ENCODE results near the gene QPRT. TPM values are rescaled to one million over a fixed set of nuclear protein-coding genes. Genes with fewer than 3 reads are reported as not detected.

The QPRT gene
- total and polyA plus RNA-seq, 2 donors (not counting 3 experiments of a cell fraction or from before 2014, with no cell fraction given) = 0.40 to 0.44 TPM

DNA sequence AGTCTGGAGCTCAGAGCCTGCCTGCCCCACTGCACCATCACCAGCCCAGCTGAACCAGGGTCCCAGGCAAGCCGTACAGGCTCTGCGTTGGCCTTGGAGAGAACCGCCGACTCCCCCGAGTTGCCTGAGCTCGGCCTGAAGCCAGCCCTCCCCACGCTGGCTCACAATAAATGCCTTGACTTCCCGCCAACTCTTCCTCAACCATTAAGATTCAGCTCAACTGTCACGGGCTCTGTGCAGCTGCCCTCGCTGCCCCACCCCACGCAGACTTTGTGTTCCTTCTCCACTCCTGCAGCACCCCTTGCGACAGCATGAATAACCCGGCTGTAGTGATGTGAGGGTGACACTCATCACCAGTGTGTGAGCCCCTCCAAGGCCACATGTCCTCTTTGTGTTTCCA is 4.8 kb upstream of the QPRT start:
- Histone ChIP-seq H3K9me3 (replicated peaks; ENCODE audit: control insufficient read depth, insufficient read depth, low read length) (no peaks in the 10 kb centered on the region), H3K79me2 (ENCODE audit: control insufficient read depth, insufficient read depth, low read length) (no peaks in the 10 kb centered on the region), H2AFZ (ENCODE audit: low read depth, low read length) (no peak overlapping the region), H3K27me3 (ENCODE audit: control insufficient read depth in 2 of 2, insufficient read depth in 2 of 2, low read length in 2 of 2) (no peaks in the 10 kb centered on the region), H3K4me3 (replicated peaks in 1 of 3; ENCODE audit: insufficient read depth in 1 of 3, low read depth in 1 of 3, low read length in 3 of 3) (no peak overlapping the region), H3K4me2 (ENCODE audit: insufficient read depth, low read length) (no peak overlapping the region), H3K4me1 (ENCODE audit: control insufficient read depth, extremely low read depth, insufficient read depth, low read length) (no peaks in the 10 kb centered on the region), H3K36me3 (ENCODE audit: control insufficient read depth in 2 of 2, extremely low read depth in 1 of 2, insufficient read depth in 2 of 2, low read length in 2 of 2) (no peaks in the 10 kb centered on the region), H3K9me1 (replicated peaks; ENCODE audit: control insufficient read depth, extremely low read depth, insufficient read depth, low read length) (no peaks in the 10 kb centered on the region), H3K27ac (ENCODE audit: insufficient read depth, low read depth, low read length) (no peak overlapping the region), H3K9ac (replicated peaks; ENCODE audit: extremely low read depth, insufficient read depth, low read length) (no peak overlapping the region), H4K20me1 (replicated peaks; ENCODE audit: control insufficient read depth, extremely low read depth, insufficient read depth, low read length) (no peaks in the 10 kb centered on the region)
- TF ChIP-seq GATA2 (IDR thresholded peaks at IDR 0.05; ENCODE audit: insufficient read depth, insufficient read length, low read depth, low read length) = no peak
- no peak for TF ChIP-seq JUN (IDR thresholded peaks at IDR 0.05; ENCODE audit: borderline replicate concordance, insufficient read depth, insufficient read length, low read depth)
- TF ChIP-seq POLR2A (IDR thresholded peaks at IDR 0.05; ENCODE audit: low read depth, low read length) = no peak
- TF ChIP-seq MYC (IDR thresholded peaks at IDR 0.05; ENCODE audit: low read depth, low read length) = no peak
- dilution Hi-C loops (cut with MboI; ENCODE audit: extremely low pct_ligation_motif_present, low sequenced_read_pairs) = no loop called here
- CTCF ChIA-PET = interaction anchor here (1.4 to 3.5 kb wide), 3 partner anchors 17 to 26 kb away, joined by 4 to 11 read pairs (median 10); no protein-coding TSS in a partner anchor
- no peak for DNase-seq (ENCODE audit: low read depth, low spot score)
- POLR2A ChIA-PET = no interaction called here
- no peak for FAIRE-seq
- no TSS peak for BruUV-seq (replicated peaks)
- intact Hi-C loops (cut with micrococcal nuclease) = no loop called here

GRCh38 chr16:29675811-29676643 is 3.0 kb upstream of the QPRT start:
- no TSS peak for BruUV-seq (replicated peaks)
- Histone ChIP-seq H3K27me3 (ENCODE audit: control insufficient read depth in 2 of 2, insufficient read depth in 2 of 2, low read length in 2 of 2) (peaks cover 0 to 2% of the 10 kb centered on the region in 2 experiments), H3K27ac (ENCODE audit: insufficient read depth, low read depth, low read length) (no peak overlapping the region), H4K20me1 (replicated peaks; ENCODE audit: control insufficient read depth, extremely low read depth, insufficient read depth, low read length) (no peaks in the 10 kb centered on the region), H3K79me2 (ENCODE audit: control insufficient read depth, insufficient read depth, low read length) (no peaks in the 10 kb centered on the region), H3K9me3 (replicated peaks; ENCODE audit: control insufficient read depth, insufficient read depth, low read length) (no peaks in the 10 kb centered on the region), H3K36me3 (ENCODE audit: control insufficient read depth in 2 of 2, extremely low read depth in 1 of 2, insufficient read depth in 2 of 2, low read length in 2 of 2) (no peaks in the 10 kb centered on the region), H3K4me2 (ENCODE audit: insufficient read depth, low read length) (no peak overlapping the region), H3K4me3 (replicated peaks in 1 of 3; ENCODE audit: insufficient read depth in 1 of 3, low read depth in 1 of 3, low read length in 3 of 3) (no peak overlapping the region), H2AFZ (ENCODE audit: low read depth, low read length) (peak overlapping the region; percentile 46), H3K4me1 (ENCODE audit: control insufficient read depth, extremely low read depth, insufficient read depth, low read length) (no peaks in the 10 kb centered on the region), H3K9ac (replicated peaks; ENCODE audit: extremely low read depth, insufficient read depth, low read length) (no peak overlapping the region), H3K9me1 (replicated peaks; ENCODE audit: control insufficient read depth, extremely low read depth, insufficient read depth, low read length) (no peaks in the 10 kb centered on the region)
- POLR2A ChIA-PET = no interaction called here
- no peak for TF ChIP-seq EZH2 (IDR thresholded peaks at IDR 0.05; ENCODE audit: borderline replicate concordance, low read depth, low read length, severe bottlenecking)
- TF ChIP-seq MYC (IDR thresholded peaks at IDR 0.05; ENCODE audit: low read depth, low read length) = no peak
- TF ChIP-seq, protein P1, sequence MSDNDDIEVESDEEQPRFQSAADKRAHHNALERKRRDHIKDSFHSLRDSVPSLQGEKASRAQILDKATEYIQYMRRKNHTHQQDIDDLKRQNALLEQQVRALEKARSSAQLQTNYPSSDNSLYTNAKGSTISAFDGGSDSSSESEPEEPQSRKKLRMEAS (IDR thresholded peaks at IDR 0.05; ENCODE audit: insufficient read depth, insufficient read length) = no peak
- no peak for TF ChIP-seq POLR2AphosphoS5 (IDR thresholded peaks at IDR 0.05; ENCODE audit: insufficient read depth, low read depth, low read length)
- no peak for TF ChIP-seq GATA2 (IDR thresholded peaks at IDR 0.05; ENCODE audit: insufficient read depth, insufficient read length, low read depth, low read length)
- intact Hi-C loops (cut with micrococcal nuclease) = no loop called here
- CTCF ChIA-PET = interaction anchor here (1.3 to 3.5 kb wide), 4 partner anchors 10 to 356 kb away, joined by 3 to 11 read pairs (median 4); no protein-coding TSS in a partner anchor
- FAIRE-seq (peak; percentile 76), DNase-seq (ENCODE audit: low read depth, low spot score) (peak; percentile 18)
- dilution Hi-C loops (cut with MboI; ENCODE audit: extremely low pct_ligation_motif_present, low sequenced_read_pairs) = no loop called here

All from endothelial cell of umbilical vein (primary cell).